Gastrocnemius medialis (tissue), 4 donors: ENCODE results near the gene RAD51B.

Experiments used
- POLR2A ChIP-seq, 2 donors: fragments of 450-650 bp; IDR thresholded peaks; one replicate each; pipeline ENCODE4 v1.6.1; 2017; ENCODE audit warnings: antibody characterized with exemption in 2 of 2, mild to moderate bottlenecking in 2 of 2, moderate library complexity in 2 of 2
- TF ChIP-seq, protein P1 (sequence below), 5 experiments: fragments of 450-650 bp in 3 of 5; fragments of 200-600 bp in 2 of 5; sonication (generic) in 2 of 5; IDR thresholded peaks in 4 of 5; conservative IDR thresholded peaks in 1 of 5; 1 replicate in 4 of 5; 2 replicates in 1 of 5; pipeline ENCODE4 v1.5.1; 2016 to 2019; ENCODE audit warnings: antibody characterized with exemption in 5 of 5, mild to moderate bottlenecking in 3 of 5, moderate library complexity in 3 of 5

- TF ChIP-seq, protein P1, sequence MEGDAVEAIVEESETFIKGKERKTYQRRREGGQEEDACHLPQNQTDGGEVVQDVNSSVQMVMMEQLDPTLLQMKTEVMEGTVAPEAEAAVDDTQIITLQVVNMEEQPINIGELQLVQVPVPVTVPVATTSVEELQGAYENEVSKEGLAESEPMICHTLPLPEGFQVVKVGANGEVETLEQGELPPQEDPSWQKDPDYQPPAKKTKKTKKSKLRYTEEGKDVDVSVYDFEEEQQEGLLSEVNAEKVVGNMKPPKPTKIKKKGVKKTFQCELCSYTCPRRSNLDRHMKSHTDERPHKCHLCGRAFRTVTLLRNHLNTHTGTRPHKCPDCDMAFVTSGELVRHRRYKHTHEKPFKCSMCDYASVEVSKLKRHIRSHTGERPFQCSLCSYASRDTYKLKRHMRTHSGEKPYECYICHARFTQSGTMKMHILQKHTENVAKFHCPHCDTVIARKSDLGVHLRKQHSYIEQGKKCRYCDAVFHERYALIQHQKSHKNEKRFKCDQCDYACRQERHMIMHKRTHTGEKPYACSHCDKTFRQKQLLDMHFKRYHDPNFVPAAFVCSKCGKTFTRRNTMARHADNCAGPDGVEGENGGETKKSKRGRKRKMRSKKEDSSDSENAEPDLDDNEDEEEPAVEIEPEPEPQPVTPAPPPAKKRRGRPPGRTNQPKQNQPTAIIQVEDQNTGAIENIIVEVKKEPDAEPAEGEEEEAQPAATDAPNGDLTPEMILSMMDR (IDR thresholded peaks at IDR 0.05 in 4 of 5, conservative IDR thresholded peaks at IDR 0.05 in 1 of 5): no peak
- no peak for TF ChIP-seq POLR2A (IDR thresholded peaks at IDR 0.05)
Observed at GRCh38 chr14:68716698-68717097, 897.1 kb downstream of the RAD51B start.
